ENCODE measurements around the gene ZNF616.

DNA sequence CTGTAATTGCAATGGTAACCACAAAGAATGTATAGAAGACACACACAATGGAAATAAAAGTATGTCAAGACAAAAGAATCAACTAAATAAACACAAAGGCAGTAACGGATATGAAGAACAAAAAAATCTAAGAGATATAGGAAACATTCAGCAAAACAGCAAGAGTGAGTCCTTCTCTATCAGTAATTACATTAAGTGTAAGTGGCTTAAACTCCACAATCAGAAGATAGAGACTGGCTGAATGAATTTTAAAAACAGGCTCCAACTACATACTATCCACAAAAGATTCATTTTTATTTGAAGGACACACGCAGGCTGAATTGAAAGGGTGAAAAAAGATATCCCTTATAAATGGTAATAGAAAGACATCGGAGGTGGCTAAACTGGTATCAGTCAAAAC, 19.5 kb downstream of the ZNF616 start:
- TF ChIP-seq CEBPB (IDR thresholded peaks at IDR 0.05; ENCODE audit: low read depth, low read length) (no peak), TEAD4 (IDR thresholded peaks at IDR 0.05; ENCODE audit: low read depth, low read length) (no peak), HDAC6 (IDR thresholded peaks at IDR 0.05; ENCODE audit: low read depth, low read length) (no peak), EGR1 (IDR thresholded peaks at IDR 0.05; ENCODE audit: borderline replicate concordance, low read depth, low read length) (no peak), CBX5 (IDR thresholded peaks at IDR 0.05; ENCODE audit: low read depth, low read length) (no peak), TAF1 (IDR thresholded peaks at IDR 0.05; ENCODE audit: low read depth, low read length) (no peak), BACH1 (IDR thresholded peaks at IDR 0.05; ENCODE audit: low read length) (no peak), EZH2 (IDR thresholded peaks at IDR 0.05; ENCODE audit: low read depth, low read length, severe bottlenecking) (no peak), POLR2AphosphoS5 (IDR thresholded peaks at IDR 0.05; ENCODE audit: low read depth, low read length) (no peak), POLR2A (IDR thresholded peaks at IDR 0.05; ENCODE audit: control extremely low read depth in 1 of 2, low read depth in 2 of 2, low read length in 2 of 2) (no peak), ASH2L (IDR thresholded peaks at IDR 0.05; ENCODE audit: low read length) (no peak)
- TF ChIP-seq, protein P1, sequence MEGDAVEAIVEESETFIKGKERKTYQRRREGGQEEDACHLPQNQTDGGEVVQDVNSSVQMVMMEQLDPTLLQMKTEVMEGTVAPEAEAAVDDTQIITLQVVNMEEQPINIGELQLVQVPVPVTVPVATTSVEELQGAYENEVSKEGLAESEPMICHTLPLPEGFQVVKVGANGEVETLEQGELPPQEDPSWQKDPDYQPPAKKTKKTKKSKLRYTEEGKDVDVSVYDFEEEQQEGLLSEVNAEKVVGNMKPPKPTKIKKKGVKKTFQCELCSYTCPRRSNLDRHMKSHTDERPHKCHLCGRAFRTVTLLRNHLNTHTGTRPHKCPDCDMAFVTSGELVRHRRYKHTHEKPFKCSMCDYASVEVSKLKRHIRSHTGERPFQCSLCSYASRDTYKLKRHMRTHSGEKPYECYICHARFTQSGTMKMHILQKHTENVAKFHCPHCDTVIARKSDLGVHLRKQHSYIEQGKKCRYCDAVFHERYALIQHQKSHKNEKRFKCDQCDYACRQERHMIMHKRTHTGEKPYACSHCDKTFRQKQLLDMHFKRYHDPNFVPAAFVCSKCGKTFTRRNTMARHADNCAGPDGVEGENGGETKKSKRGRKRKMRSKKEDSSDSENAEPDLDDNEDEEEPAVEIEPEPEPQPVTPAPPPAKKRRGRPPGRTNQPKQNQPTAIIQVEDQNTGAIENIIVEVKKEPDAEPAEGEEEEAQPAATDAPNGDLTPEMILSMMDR (IDR thresholded peaks at IDR 0.05; ENCODE audit: control extremely low read depth in 1 of 3, insufficient read depth in 1 of 3, low read depth in 1 of 3, low read length in 3 of 3) = no peak

Data from H1 (cell line).